DND-41 (cell line): ENCODE measurements around the gene CACNA1D.

Source experiments
- ATAC-seq: fragments of 200-7000 bp; cut with Tn5 transposase; 3 replicates; pipeline ENCODE4 v1.9.1; 2021; ENCODE audit warnings: low read depth; ENCODE audit not compliant: insufficient read depth
- DNase-seq: peaks from one replicate; pipeline ENCODE4 v3.0.0-alpha.2; 2020
- H2AFZ ChIP-seq: 2 replicates; pipeline ENCODE4 v1.6.0; 2012; ENCODE audit warnings: low read depth, low read length
- H3K27ac ChIP-seq: 2 replicates; pipeline ENCODE4 v1.5.1; 2012; ENCODE audit warnings: low read length, inconsistent platforms
- H3K27me3 ChIP-seq: fragments of 200-600 bp; sonication (generic); 2 replicates; pipeline ENCODE4 v1.6.0; 2012; ENCODE audit warnings: low read length, mild to moderate bottlenecking, inconsistent platforms; ENCODE audit not compliant: insufficient read depth, poor library complexity
- H3K36me3 ChIP-seq: 2 replicates; pipeline ENCODE4 v1.5.1; 2012; ENCODE audit warnings: low read length, inconsistent platforms; ENCODE audit not compliant: insufficient read depth
- H3K4me1 ChIP-seq: 2 replicates; pipeline ENCODE4 v1.5.1; 2012; ENCODE audit warnings: mild to moderate bottlenecking, low read length; ENCODE audit not compliant: insufficient read depth
- H3K4me2 ChIP-seq: 2 replicates; pipeline ENCODE4 v1.6.0; 2012; ENCODE audit warnings: mild to moderate bottlenecking, moderate library complexity, low read length, inconsistent platforms; ENCODE audit not compliant: insufficient read depth
- H3K4me3 ChIP-seq, 2 experiments: fragments of 200-600 bp in 1 of 2; shearing (Covaris generic) in 1 of 2; 2 replicates each; pipeline ENCODE4 v1.5.1; 2012 to 2016; ENCODE audit warnings: inconsistent platforms in 2 of 2, low read length in 2 of 2, mild to moderate bottlenecking in 2 of 2, low read depth in 1 of 2, moderate library complexity in 1 of 2
- H3K79me2 ChIP-seq: 2 replicates; pipeline ENCODE4 v1.6.0; 2012; ENCODE audit warnings: low read length, inconsistent platforms; ENCODE audit not compliant: insufficient read depth
- H3K9ac ChIP-seq: 2 replicates; pipeline ENCODE4 v1.6.0; 2012; ENCODE audit warnings: low read depth, mild to moderate bottlenecking, inconsistent platforms, low read length, moderate library complexity
- H3K9me3 ChIP-seq: 2 replicates; pipeline ENCODE4 v1.5.1; 2012; ENCODE audit warnings: low read length, moderate library complexity, mild to moderate bottlenecking, inconsistent platforms; ENCODE audit not compliant: insufficient read depth, severe bottlenecking
- H4K20me1 ChIP-seq: 2 replicates; pipeline ENCODE4 v1.6.0; 2012; ENCODE audit warnings: low read length; ENCODE audit not compliant: insufficient read depth
- CTCF ChIP-seq: IDR thresholded peaks from 2 replicates; pipeline ENCODE4 v1.5.1; 2012; ENCODE audit warnings: borderline replicate concordance, low read length, moderate library complexity, mild to moderate bottlenecking; ENCODE audit not compliant: poor library complexity, severe bottlenecking; ENCODE audit errors: extremely low read depth
- EZH2 ChIP-seq: IDR thresholded peaks from 3 replicates; pipeline ENCODE4 v1.6.1; 2012; ENCODE audit warnings: borderline replicate concordance, low read depth, mild to moderate bottlenecking, moderate library complexity, low read length, inconsistent platforms; ENCODE audit not compliant: severe bottlenecking

CACNA1D gene

DNA sequence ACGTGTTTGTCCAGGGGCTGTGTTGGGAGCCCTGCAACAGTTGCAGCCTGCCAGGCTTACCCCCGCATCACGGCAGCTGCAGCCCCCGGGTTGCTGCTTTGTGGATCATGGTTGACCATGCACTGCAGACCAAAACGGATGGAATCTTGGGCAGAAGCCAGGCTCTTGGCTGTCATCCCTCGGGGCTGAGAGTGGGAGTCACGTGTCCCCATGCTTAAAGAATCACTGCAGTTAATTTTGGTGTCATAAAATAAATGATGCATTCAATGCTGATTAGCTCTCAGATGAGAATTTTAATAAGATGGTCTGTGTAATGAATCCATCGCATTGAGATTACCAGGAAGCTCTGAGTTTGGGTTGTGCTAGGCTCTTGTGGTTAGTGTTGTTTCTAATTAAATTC, 236.2 kb downstream of the CACNA1D start:
- H3K27me3 ChIP-seq: peaks cover 8% of the 10 kb centered on the region
- no peak for ATAC-seq

DNA sequence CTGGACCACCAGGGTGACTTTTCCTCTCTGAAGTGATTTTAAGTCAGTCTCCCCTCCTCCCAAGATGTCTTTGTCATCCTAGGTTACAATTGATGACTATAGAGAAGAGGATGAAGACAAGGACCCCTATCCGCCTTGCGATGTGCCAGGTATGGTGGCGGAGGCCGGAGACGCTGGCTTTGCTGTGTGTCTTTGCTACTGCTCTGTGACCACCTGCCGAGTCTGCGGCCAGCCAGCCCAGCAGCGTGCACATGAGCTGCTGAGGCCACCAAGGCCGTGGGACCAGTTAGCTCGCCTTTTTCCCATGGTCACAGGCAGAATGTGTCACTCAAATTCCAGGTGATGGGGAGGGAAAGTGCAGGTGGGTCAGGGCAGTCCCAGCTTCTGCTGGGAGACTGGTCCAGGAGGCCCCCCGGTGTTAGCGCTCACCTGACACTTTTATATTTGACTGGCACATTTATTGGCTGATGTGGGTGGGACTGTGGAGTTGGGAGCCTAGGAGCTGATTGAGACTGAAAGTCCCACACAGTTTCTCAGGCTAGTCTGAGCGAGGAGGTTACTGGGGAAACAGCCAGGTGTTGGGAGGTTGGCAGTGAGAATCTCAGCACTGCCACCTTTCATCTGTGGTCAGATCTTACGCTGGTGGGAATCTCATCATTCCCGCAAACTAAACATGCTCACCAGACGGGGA, 237.7 kb downstream of the CACNA1D start:
- H3K4me2 ChIP-seq: no peak overlapping the region
- no peak for ATAC-seq
- H3K9ac ChIP-seq: no peak overlapping the region
- no peak for DNase-seq
- H3K27me3 ChIP-seq: peaks cover 4% of the 10 kb centered on the region
- H3K36me3 ChIP-seq: no peaks in the 10 kb centered on the region
- no peak overlapping the region for H3K27ac ChIP-seq
- H3K4me3 ChIP-seq: no peak overlapping the region
- no peaks in the 10 kb centered on the region for H4K20me1 ChIP-seq
- no peaks in the 10 kb centered on the region for H3K79me2 ChIP-seq
- H3K4me1 ChIP-seq: no peaks in the 10 kb centered on the region
- no peak overlapping the region for H2AFZ ChIP-seq
- TF ChIP-seq EZH2 (no peak), CTCF (no peak)
- H3K9me3 ChIP-seq: no peaks in the 10 kb centered on the region

More for the DNA sequence above, 236.2 kb downstream of the CACNA1D start:
- no peaks in the 10 kb centered on the region for H4K20me1 ChIP-seq
- no peak for DNase-seq
- H3K4me1 ChIP-seq: no peaks in the 10 kb centered on the region
- TF ChIP-seq CTCF: no peak
- no peak for TF ChIP-seq EZH2
- H3K4me2 ChIP-seq: no peak overlapping the region
- H3K27ac ChIP-seq: no peak overlapping the region
- H2AFZ ChIP-seq: no peak overlapping the region
- no peaks in the 10 kb centered on the region for H3K36me3 ChIP-seq
- no peaks in the 10 kb centered on the region for H3K79me2 ChIP-seq
- no peak overlapping the region for H3K4me3 ChIP-seq
- no peaks in the 10 kb centered on the region for H3K9me3 ChIP-seq
- no peak overlapping the region for H3K9ac ChIP-seq

- ATAC-seq (no peak), DNase-seq (no peak)
- TF ChIP-seq EZH2 (no peak), CTCF (no peak)
- Histone ChIP-seq H3K27ac (no peak overlapping the region), H3K27me3 (no peaks in the 10 kb centered on the region), H3K79me2 (no peaks in the 10 kb centered on the region), H4K20me1 (no peaks in the 10 kb centered on the region), H2AFZ (no peak overlapping the region), H3K4me1 (no peaks in the 10 kb centered on the region), H3K4me3 (no peak overlapping the region), H3K9ac (no peak overlapping the region), H3K4me2 (no peak overlapping the region), H3K36me3 (no peaks in the 10 kb centered on the region), H3K9me3 (no peaks in the 10 kb centered on the region)
These were observed 239.0 kb downstream of the CACNA1D start for GRCh38 chr3:53733446-53733845.
